ENCODE data around the gene DOK3. TPM values are rescaled to one million over a fixed set of nuclear protein-coding genes. Genes with fewer than 3 reads are reported as not detected.
A peak's percentile ranks its signal among the peaks of the same experiment; 100 is the strongest.

Gene DOK3
- polyA plus RNA-seq, 2 of the 4 experiments (the other 2 are of a cell fraction) = 1.3 to 7.1 TPM

DNA sequence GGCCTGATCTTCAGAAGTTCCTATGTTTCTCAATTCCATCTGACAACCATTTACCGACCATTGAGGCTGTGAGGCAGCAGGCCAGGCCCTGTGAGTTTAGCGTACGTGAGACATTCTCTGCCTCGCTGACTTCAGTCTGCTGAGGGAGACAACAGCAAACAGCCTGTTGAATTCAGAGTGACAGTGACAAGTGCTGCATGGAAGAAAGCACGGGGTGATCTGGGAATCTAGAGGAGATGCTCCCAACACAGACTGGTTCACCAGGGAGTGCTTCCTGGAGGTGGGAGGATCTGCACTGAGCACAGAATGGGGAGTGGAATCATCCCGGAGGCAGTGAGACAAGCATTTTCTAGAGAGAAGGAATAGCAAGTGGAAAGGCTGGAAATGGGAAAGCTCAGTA lies 17.2 kb upstream of the DOK3 start:
- Histone ChIP-seq H3K9me3 (no peaks in the 10 kb centered on the region), H3K4me2 (no peak overlapping the region), H3K4me1 (no peaks in the 10 kb centered on the region), H3K27ac (no peak overlapping the region), H3K4me3 (no peak overlapping the region)
- no peak for TF ChIP-seq HEYL (CRISPR knock-in tag; IDR thresholded peaks at IDR 0.05)
- TF ChIP-seq, protein P1, sequence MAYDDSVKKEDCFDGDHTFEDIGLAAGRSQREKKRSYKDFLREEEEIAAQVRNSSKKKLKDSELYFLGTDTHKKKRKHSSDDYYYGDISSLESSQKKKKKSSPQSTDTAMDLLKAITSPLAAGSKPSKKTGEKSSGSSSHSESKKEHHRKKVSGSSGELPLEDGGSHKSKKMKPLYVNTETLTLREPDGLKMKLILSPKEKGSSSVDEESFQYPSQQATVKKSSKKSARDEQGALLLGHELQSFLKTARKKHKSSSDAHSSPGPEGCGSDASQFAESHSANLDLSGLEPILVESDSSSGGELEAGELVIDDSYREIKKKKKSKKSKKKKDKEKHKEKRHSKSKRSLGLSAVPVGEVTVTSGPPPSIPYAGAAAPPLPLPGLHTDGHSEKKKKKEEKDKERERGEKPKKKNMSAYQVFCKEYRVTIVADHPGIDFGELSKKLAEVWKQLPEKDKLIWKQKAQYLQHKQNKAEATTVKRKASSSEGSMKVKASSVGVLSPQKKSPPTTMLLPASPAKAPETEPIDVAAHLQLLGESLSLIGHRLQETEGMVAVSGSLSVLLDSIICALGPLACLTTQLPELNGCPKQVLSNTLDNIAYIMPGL (CRISPR knock-in tag; IDR thresholded peaks at IDR 0.05; ENCODE audit: borderline replicate concordance) = no peak
- no peak for TF ChIP-seq MAZ (IDR thresholded peaks at IDR 0.05; ENCODE audit: borderline replicate concordance, low read depth, low read length)
- no peak for TF ChIP-seq EHF (CRISPR knock-in tag; IDR thresholded peaks at IDR 0.05)
- TF ChIP-seq, protein P2, sequence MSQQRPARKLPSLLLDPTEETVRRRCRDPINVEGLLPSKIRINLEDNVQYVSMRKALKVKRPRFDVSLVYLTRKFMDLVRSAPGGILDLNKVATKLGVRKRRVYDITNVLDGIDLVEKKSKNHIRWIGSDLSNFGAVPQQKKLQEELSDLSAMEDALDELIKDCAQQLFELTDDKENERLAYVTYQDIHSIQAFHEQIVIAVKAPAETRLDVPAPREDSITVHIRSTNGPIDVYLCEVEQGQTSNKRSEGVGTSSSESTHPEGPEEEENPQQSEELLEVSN (IDR thresholded peaks at IDR 0.05; ENCODE audit: borderline replicate concordance, low read depth) = no peak
- TF ChIP-seq, protein P3, sequence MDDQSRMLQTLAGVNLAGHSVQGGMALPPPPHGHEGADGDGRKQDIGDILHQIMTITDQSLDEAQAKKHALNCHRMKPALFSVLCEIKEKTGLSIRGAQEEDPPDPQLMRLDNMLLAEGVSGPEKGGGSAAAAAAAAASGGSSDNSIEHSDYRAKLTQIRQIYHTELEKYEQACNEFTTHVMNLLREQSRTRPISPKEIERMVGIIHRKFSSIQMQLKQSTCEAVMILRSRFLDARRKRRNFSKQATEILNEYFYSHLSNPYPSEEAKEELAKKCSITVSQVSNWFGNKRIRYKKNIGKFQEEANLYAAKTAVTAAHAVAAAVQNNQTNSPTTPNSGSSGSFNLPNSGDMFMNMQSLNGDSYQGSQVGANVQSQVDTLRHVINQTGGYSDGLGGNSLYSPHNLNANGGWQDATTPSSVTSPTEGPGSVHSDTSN (IDR thresholded peaks at IDR 0.05) = no peak
- no peak for TF ChIP-seq CEBPB (IDR thresholded peaks at IDR 0.05)
- no peak for TF ChIP-seq NR3C1 (IDR thresholded peaks at IDR 0.05)
- no peak for TF ChIP-seq RFX5 (IDR thresholded peaks at IDR 0.05)
- TF ChIP-seq ESRRA (IDR thresholded peaks at IDR 0.05; ENCODE audit: borderline replicate concordance, low read length) = no peak
- ChIA-PET CTCF (interaction anchor here (0.8 to 2.2 kb wide), 2 partner anchors 7 to 19 kb away, joined by 3 to 10 read pairs; no protein-coding TSS in a partner anchor), POLR2A (interaction anchor here (0.7 kb wide), 1 partner anchor 10 kb away, joined by 5 read pairs; the partner anchor contains the start of gene DDX41)
- ATAC-seq (no peak), DNase-seq (ENCODE audit: low read depth in 1 of 2, low spot score in 1 of 2) (no peak), FAIRE-seq (no peak)
- 93% methylated on average over 6 of the region's 6 CpGs for WGBS (ENCODE audit: missing lambda C conversion rate)

DNA sequence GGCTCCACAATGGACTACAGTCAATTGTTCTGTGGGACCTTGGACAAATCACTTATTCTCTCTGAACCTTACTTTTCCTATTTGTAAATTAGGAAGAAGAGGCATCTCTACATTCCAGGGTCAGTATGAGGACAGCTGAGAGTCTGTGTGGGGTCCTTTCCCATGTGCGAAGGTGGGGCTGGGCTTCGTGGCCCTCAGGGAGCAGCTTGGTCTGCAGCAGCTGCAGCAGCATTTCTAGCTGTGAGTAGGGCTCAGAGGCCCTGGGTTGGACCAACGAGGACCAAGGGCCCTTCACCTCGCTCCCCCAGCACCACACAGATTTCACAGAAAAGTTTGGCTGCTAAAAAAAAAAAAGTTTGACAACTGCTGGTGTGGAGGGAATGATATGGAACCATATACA lies 16.6 kb upstream of the DOK3 start:
- 89% methylated on average over 4 of the region's 4 CpGs for WGBS (ENCODE audit: missing lambda C conversion rate)
- no peak for ATAC-seq
- H3K4me3 ChIP-seq = no peak overlapping the region
- H3K4me2 ChIP-seq = no peak overlapping the region
- no peak for FAIRE-seq
- ChIA-PET POLR2A (no interaction called here), CTCF (interaction anchor here (0.6 to 2.2 kb wide), 4 partner anchors 8 to 24 kb away, joined by 3 to 10 read pairs (median 7); no protein-coding TSS in a partner anchor)
- no peak for DNase-seq (ENCODE audit: low read depth in 1 of 2, low spot score in 1 of 2)
- TF ChIP-seq EHF (CRISPR knock-in tag; IDR thresholded peaks at IDR 0.05) = no peak
- no peak for TF ChIP-seq RCOR1 (IDR thresholded peaks at IDR 0.05; ENCODE audit: low read depth, low read length)
- no peak for TF ChIP-seq KDM1A (IDR thresholded peaks at IDR 0.05; ENCODE audit: low read depth)
- no peak for TF ChIP-seq CHD4 (IDR thresholded peaks at IDR 0.05; ENCODE audit: borderline replicate concordance)
- no peaks in the 10 kb centered on the region for H3K4me1 ChIP-seq
- no peak overlapping the region for H3K27ac ChIP-seq
- H3K9me3 ChIP-seq = no peaks in the 10 kb centered on the region

DNA sequence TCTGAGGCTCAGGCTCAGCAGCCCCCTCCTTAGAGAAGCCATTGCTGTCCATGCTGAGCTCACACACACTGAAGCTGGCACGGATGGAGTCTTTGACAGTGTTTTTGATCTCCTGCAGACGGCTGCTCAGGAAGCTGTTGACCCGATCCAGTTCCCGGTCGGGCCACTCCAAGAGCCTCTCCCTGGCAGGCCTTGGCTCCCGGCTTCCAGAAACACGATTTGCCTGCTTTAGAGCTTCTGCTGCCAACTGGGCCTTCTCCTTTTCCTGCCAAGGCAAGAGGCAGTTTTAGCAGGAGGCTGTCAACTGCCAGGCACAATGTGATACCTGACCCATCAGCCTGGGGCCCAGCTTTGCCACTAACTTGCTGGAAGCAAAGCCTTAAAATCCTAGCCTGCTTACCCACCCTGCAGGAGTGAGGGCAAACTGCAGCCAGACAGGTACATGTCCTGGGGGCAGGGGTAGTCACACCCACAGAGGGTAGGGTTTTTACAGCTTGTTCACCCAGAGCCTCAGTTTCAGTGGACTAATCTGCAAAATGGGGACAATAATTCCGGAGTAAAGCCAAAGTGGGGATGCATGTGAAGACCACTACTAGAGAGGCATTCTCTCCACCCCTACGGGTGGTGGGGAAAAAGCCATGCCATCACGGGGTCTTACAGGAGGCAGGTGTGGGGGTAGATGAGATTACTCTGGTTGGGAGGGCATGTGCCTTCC lies 15.5 kb upstream of the DOK3 start:
- POLR2A ChIA-PET = no interaction called here
- Histone ChIP-seq H3K4me2 (no peak overlapping the region), H3K4me3 (no peak overlapping the region), H3K9me3 (no peaks in the 10 kb centered on the region), H3K27ac (no peak overlapping the region), H3K4me1 (no peaks in the 10 kb centered on the region)
- CTCF ChIA-PET = interaction anchor here (0.9 to 2.2 kb wide), 4 partner anchors 9 to 25 kb away, joined by 3 to 10 read pairs (median 10); no protein-coding TSS in a partner anchor
- 85% methylated on average over 10 of the region's 10 CpGs for WGBS (ENCODE audit: missing lambda C conversion rate)
- DNase-seq (ENCODE audit: low read depth in 1 of 2, low spot score in 1 of 2) (no peak), FAIRE-seq (no peak), ATAC-seq (no peak)
- TF ChIP-seq POLR2AphosphoS2 (conservative IDR thresholded peaks at IDR 0.05; ENCODE audit: low read length) = no peak
- peak; percentile 65; the same call in 1 of the 2 replicates for TF ChIP-seq KDM1A (IDR thresholded peaks at IDR 0.05; ENCODE audit: low read depth)

DNA sequence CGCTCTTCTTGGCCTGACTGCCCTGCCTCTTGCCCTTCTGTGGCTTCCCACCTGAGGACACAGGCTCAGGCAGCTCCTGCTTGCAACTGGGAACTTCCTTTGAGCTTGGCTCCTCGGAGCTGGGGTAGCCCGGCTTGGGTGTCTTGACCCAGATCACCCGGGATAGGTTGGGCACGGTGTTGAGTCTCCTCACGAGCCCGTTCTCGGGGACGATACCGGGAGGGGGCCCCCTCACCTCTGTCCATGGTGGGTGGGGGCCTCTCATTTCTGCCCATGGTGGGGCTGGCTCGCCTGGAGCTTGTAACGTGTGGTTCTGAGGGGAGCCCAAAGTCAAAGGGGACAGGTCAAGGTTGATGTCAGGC lies 14.9 kb upstream of the DOK3 start:
- no CpG with 5 or more reads among the region's 12 CpGs for WGBS (ENCODE audit: missing lambda C conversion rate)
- Histone ChIP-seq H3K9me3 (no peaks in the 10 kb centered on the region), H3K27ac (no peak overlapping the region), H3K4me1 (peaks cover under 1% of the 10 kb centered on the region; the same call in 1 of the 3 replicates), H3K4me3 (no peak overlapping the region), H3K4me2 (no peak overlapping the region)
- FAIRE-seq (no peak), ATAC-seq (no peak), DNase-seq (ENCODE audit: low read depth in 1 of 2, low spot score in 1 of 2) (no peak)
- POLR2A ChIA-PET = no interaction called here
- CTCF ChIA-PET = interaction anchor here (1.8 to 2.2 kb wide), 3 partner anchors 10 to 23 kb away, joined by 9 to 10 read pairs (median 10); no protein-coding TSS in a partner anchor
- no peak for TF ChIP-seq CHD4 (IDR thresholded peaks at IDR 0.05; ENCODE audit: borderline replicate concordance)
- no peak for TF ChIP-seq JUNB (IDR thresholded peaks at IDR 0.05)
- TF ChIP-seq, protein P4, sequence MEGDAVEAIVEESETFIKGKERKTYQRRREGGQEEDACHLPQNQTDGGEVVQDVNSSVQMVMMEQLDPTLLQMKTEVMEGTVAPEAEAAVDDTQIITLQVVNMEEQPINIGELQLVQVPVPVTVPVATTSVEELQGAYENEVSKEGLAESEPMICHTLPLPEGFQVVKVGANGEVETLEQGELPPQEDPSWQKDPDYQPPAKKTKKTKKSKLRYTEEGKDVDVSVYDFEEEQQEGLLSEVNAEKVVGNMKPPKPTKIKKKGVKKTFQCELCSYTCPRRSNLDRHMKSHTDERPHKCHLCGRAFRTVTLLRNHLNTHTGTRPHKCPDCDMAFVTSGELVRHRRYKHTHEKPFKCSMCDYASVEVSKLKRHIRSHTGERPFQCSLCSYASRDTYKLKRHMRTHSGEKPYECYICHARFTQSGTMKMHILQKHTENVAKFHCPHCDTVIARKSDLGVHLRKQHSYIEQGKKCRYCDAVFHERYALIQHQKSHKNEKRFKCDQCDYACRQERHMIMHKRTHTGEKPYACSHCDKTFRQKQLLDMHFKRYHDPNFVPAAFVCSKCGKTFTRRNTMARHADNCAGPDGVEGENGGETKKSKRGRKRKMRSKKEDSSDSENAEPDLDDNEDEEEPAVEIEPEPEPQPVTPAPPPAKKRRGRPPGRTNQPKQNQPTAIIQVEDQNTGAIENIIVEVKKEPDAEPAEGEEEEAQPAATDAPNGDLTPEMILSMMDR (IDR thresholded peaks at IDR 0.05) = no peak
- TF ChIP-seq RFX5 (IDR thresholded peaks at IDR 0.05) = no peak
- TF ChIP-seq, protein P5, sequence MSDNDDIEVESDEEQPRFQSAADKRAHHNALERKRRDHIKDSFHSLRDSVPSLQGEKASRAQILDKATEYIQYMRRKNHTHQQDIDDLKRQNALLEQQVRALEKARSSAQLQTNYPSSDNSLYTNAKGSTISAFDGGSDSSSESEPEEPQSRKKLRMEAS (IDR thresholded peaks at IDR 0.05) = no peak
- TF ChIP-seq ZFP36 (IDR thresholded peaks at IDR 0.05; ENCODE audit: borderline replicate concordance, partially characterized antibody) = no peak
- TF ChIP-seq EHMT2 (IDR thresholded peaks at IDR 0.05; ENCODE audit: low read depth) = no peak
- TF ChIP-seq, protein P2 (IDR thresholded peaks at IDR 0.05; ENCODE audit: borderline replicate concordance, low read depth) = no peak
- TF ChIP-seq CHD2 (IDR thresholded peaks at IDR 0.05; ENCODE audit: low read length, partially characterized antibody) = no peak
- no peak for TF ChIP-seq EP300 (IDR thresholded peaks at IDR 0.05)
- no peak for TF ChIP-seq FOSB (CRISPR knock-in tag; IDR thresholded peaks at IDR 0.05)

Measured in A549 (cell line).